GM19452 (cell line): Measurements from ENCODE around the gene PAIP2.
"Not testable (repeated sequence)": the region's sequence is repeated elsewhere in the genome, so short reads cannot be mapped to it uniquely, and the experiment has no call there.

Experiments
- ATAC-seq: cut with Tn5 transposase; IDR thresholded peaks from one replicate; pipeline ENCODE4 v1.9.1; 2021; ENCODE audit not compliant: unreplicated experiment

PAIP2 gene

GRCh38 chr5:139377226-139377625 lies 35.6 kb downstream of the PAIP2 start:
- no peak for ATAC-seq

GRCh38 chr5:139378101-139378825 lies 36.6 kb downstream of the PAIP2 start:
- ATAC-seq, result no peak

- no peak for ATAC-seq
Measured at GRCh38 chr5:139378941-139379361, 37.3 kb downstream of the PAIP2 start.

DNA sequence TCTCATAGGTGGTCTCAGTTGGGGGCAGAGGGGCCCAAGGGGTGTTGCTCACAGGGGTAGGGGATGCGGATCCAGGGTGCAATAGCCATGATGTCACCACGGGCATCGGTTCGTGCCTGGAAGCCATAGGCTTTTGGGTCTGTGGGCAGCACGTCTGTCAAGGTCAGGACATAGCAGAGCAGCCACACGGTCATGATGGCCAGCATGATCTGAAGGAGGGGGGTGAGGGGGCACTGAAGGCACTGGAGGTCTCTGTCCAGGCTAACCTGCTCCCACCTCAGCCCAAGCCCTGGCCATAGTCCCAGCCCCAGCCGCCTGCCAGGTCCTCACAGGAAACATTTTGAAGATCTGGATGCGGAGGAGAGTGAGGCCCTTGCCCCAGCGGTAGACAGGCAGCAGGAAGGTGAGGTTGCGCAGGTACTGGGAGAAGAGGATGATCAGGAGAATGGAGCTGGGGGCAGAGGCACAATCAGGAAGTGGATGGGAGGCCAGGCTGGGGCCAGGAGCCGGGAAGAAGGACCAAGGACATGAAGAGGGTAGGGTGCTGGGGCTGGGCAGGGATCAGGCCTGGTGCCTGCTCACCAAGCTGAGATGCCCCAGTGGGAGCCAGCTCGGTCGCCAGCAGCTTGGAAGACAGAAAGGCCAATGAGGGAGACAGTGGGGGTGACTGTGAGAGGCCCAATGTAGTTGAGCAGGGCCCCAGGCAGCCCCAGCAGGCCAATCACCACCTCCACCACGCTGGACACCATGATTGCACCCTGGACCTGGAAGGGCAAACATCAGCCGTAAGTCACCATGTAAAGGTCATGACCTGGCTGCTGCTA lies 38.2 kb downstream of the PAIP2 start:
- no peak for ATAC-seq

DNA sequence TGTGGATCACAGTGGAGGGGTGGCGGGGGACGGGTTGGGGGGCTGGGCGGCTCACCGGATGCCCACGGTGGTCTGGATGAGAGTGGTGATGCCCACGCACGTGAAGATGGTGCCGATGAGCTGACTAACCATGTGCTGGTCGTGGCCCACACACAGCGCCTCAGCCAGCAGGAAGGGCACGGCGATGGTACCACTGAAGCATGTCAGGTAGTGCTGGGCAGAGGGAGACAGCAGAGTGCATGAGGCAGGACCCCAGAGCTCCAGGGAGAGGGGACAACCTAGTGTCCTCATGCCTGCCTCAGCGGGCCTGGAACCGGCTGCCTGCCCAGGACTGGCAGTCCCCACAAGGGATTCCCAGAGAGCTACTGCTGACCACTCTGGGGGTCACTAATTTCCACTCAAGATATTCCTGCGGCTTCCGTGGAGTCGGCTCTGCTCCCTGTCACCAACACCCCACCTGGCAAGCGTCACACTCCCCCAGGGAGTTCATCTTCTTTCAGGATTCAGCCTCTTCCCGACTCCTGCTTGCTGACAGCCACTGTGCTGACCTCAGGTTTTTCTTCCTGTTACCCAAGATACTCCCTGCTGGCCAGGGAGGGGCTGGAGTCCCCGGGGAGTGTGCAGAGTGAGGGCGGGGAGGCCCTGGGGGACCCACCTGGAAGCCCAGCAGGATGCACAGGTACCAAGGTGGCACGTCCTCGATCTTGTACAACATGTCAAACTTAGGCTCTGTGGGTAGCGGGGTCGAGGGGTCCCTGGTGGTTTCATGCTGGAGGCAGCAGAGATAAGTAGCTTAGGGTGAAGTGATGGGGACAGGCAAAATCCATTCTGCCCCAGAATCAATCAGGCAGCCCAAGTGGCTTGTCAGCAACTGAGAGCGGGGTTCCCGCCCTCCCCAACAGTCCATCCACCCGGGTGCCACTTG lies 40.4 kb downstream of the PAIP2 start:
- ATAC-seq, result no peak

DNA sequence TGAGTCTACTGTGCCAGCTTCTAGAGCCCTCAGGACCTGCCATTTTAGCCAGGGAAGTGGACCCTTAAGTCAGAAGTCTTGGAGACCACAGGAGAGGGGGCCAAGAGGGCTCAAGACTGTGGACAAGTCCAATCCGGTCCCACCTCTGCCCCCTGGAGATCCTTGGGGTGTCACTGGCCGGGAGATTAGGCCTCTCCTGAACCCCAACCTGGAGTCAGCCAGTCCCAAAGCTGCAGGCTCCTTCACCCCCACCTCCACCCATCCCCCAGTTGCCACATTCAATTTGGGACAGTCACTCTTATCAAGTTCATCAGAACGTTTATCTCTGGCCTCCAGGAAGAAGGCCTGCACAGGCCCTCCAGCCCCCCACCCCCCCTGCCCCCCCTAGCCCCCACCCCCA lies 41.2 kb downstream of the PAIP2 start:
- no peak for ATAC-seq

- ATAC-seq, result no peak
Measured at GRCh38 chr5:139383275-139383992, 41.8 kb downstream of the PAIP2 start, which contains the start of gene SLC23A1. Gene SLC23A1 (minus strand): TSS chr5:139383297. CDS start chr5:139383253, 44 bp downstream.

- ATAC-seq, result no peak
Measured at GRCh38 chr5:139383993-139384590, 42.4 kb downstream of the PAIP2 start.

GRCh38 chr5:139384591-139385051 lies 43.0 kb downstream of the PAIP2 start:
- no peak for ATAC-seq

DNA sequence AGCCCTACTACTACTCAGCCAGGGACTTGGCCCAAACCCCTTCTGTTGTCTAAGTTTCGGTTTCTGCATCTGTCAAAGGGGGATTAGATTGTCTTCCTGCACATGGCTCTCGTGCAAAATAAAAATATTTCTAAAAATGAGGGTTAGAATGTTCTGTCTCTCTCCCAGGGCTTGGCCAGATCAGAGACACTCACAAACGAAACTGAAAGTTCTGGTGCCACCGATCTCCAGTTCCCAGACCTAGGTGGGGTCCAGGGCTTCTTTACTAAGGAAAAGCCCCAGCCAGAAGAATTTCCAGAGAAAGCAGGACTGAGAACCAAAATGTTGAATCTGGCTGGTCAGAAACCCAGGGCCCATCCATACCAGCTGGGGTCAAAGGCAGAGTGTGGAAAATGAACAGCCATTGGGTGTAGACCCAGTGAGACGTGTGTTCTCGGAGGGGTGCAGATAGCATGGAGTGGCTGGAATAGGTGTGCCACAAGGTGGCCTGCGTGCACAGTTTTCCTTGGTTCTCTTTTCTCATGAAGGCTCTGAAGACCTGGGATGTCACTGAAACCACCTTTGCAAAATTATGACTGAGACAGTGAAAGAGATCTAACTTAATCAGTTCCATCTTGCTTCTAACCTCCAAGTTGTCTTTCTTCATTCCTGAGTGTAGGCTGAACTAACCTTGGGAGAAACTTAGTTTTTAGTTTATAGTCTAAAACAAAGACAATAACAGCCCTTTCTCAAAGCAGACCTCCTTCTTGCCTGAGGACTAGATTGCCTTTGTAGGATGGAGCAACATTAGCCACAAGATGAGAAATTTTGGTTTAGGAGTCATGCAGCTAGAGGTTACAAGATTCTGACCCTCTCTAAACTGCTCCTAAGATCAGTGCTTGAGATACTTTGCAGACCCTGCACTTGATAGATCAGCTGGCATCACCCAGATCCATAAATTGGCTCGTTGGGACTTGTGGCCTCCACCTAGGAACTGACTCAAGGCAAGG lies 43.7 kb downstream of the PAIP2 start:
- no peak for ATAC-seq

GRCh38 chr5:139386050-139386438 lies 44.4 kb downstream of the PAIP2 start:
- ATAC-seq, result no peak

- ATAC-seq, result not testable (repeated sequence)
Measured at GRCh38 chr5:139386956-139387355, 45.3 kb downstream of the PAIP2 start.

GRCh38 chr5:139387611-139388197 lies 46.0 kb downstream of the PAIP2 start:
- no peak for ATAC-seq

GRCh38 chr5:139388198-139388821 lies 46.7 kb downstream of the PAIP2 start:
- ATAC-seq, result no peak

GRCh38 chr5:139389701-139390638 lies 48.3 kb downstream of the PAIP2 start, which contains the start of gene MZB1:
Gene MZB1 (minus strand): TSS chr5:139389913. CDS start chr5:139389856, 57 bp downstream.
- ATAC-seq, result peak; percentile 42

GRCh38 chr5:139390639-139391569 lies 49.2 kb downstream of the PAIP2 start:
- no peak for ATAC-seq
